GM10248 (cell line): Measurements from ENCODE around the gene ZBTB20.

Experiments
- CTCF ChIA-PET: fragments of 300-600 bp; sonication (Branson Sonifier 250); formaldehyde crosslinking; extraction: SDS; loops from one replicate; lab custom pipeline; 2021; ENCODE audit warnings: antibody characterized with exemption; lab: Yijun Ruan, JAX
- POLR2A ChIA-PET: fragments of 350-650 bp; sonication (Branson Sonifier 250); formaldehyde crosslinking; extraction: SDS; loops from one replicate; lab custom pipeline; 2020; ENCODE audit warnings: antibody characterized with exemption; lab: Yijun Ruan, JAX
- DNase-seq: peaks from one replicate; pipeline ENCODE4 v3.0.0; 2012; ENCODE audit errors: extremely low spot score
- CTCF ChIP-seq: IDR thresholded peaks from 2 replicates; pipeline ENCODE4 v1.5.1; 2012; ENCODE audit warnings: mild to moderate bottlenecking, low read depth; ENCODE audit errors: extremely low read depth, missing control alignments, control extremely low read depth

Gene ZBTB20

GRCh38 chr3:114878114-114878839, 268.8 kb downstream of the ZBTB20 start:
- ChIA-PET POLR2A (no interaction called here), CTCF (interaction anchor here (1.0 to 1.5 kb wide), 2 partner anchors 15 to 21 kb away, joined by 3 to 4 read pairs; no protein-coding TSS in a partner anchor)
- no peak for TF ChIP-seq CTCF
- DNase-seq, result no peak

GRCh38 chr3:114877378-114878113, 269.5 kb downstream of the ZBTB20 start:
- ChIA-PET CTCF (interaction anchor here (1.3 to 1.5 kb wide), 3 partner anchors 10 to 27 kb away, joined by 4 to 6 read pairs (median 5); no protein-coding TSS in a partner anchor), POLR2A (no interaction called here)
- TF ChIP-seq CTCF, result no peak
- DNase-seq, result no peak

- no peak for DNase-seq
- POLR2A ChIA-PET, result no interaction called here
- CTCF ChIA-PET, result interaction anchor here (1.1 kb wide), 1 partner anchor 11 kb away, joined by 4 read pairs; no protein-coding TSS in a partner anchor
- no peak for TF ChIP-seq CTCF
These were observed 272.5 kb downstream of the ZBTB20 start for GRCh38 chr3:114874522-114874971.

- TF ChIP-seq CTCF, result no peak
- CTCF ChIA-PET, result interaction anchor here (1.1 kb wide), 1 partner anchor 10 kb away, joined by 4 read pairs; no protein-coding TSS in a partner anchor
- POLR2A ChIA-PET, result no interaction called here
- DNase-seq, result no peak
These were observed 273.5 kb downstream of the ZBTB20 start for GRCh38 chr3:114873591-114873990.

- POLR2A ChIA-PET, result no interaction called here
- TF ChIP-seq CTCF, result no peak
- DNase-seq, result no peak
- CTCF ChIA-PET, result no interaction called here
These were observed 274.5 kb downstream of the ZBTB20 start for GRCh38 chr3:114872588-114872987.

GRCh38 chr3:114872050-114872449, 275.0 kb downstream of the ZBTB20 start:
- POLR2A ChIA-PET, result no interaction called here
- DNase-seq, result no peak
- no peak for TF ChIP-seq CTCF
- CTCF ChIA-PET, result interaction anchor here (1.4 kb wide), 1 partner anchor 14 kb away, joined by 5 read pairs; no protein-coding TSS in a partner anchor
